SU-DHL-6 (cell line): ENCODE results near the gene ANKRD63.

ENCODE experiments used
- H2AFZ ChIP-seq: fragments of 200-600 bp; sonication (generic); 2 replicates; pipeline ENCODE4 v1.6.1; 2014; ENCODE audit warnings: low read depth, mild to moderate bottlenecking, moderate library complexity, mixed read lengths, antibody characterized with exemption, low read length; ENCODE audit not compliant: severe bottlenecking
- H3F3A ChIP-seq: fragments of 200-600 bp; shearing (Covaris generic); 2 replicates; pipeline ENCODE4 v1.6.0; 2016; ENCODE audit warnings: antibody characterized with exemption, mild to moderate bottlenecking; ENCODE audit not compliant: insufficient read depth
- H3K27ac ChIP-seq: fragments of 200-600 bp; sonication (generic); 2 replicates; pipeline ENCODE4 v1.5.1; 2016; ENCODE audit warnings: low read depth, mild to moderate bottlenecking, low read length, moderate library complexity, mixed read lengths
- H3K27me3 ChIP-seq: fragments of 200-600 bp; sonication (generic), shearing (Covaris generic); 2 replicates; pipeline ENCODE4 v1.6.0; 2014; ENCODE audit warnings: mild to moderate bottlenecking, low read length
- H3K36me3 ChIP-seq: fragments of 200-600 bp; sonication (generic); 2 replicates; pipeline ENCODE4 v1.6.1; 2014; ENCODE audit warnings: mild to moderate bottlenecking, low read length, mixed read lengths
- H3K4me2 ChIP-seq: fragments of 300-600, 200-600 bp; shearing (Covaris generic), sonication (generic); 2 replicates; pipeline ENCODE4 v1.6.0; 2014; ENCODE audit warnings: low read length, low read depth, mild to moderate bottlenecking; ENCODE audit not compliant: poor library complexity, severe bottlenecking
- H3K4me3 ChIP-seq: fragments of 200-600 bp; sonication (generic); 2 replicates; pipeline ENCODE4 v1.5.1; 2014; ENCODE audit warnings: antibody characterized with exemption, low read length, mild to moderate bottlenecking, mixed read lengths; ENCODE audit not compliant: insufficient read depth, poor library complexity, severe bottlenecking
- H3K79me2 ChIP-seq: fragments of 200-600 bp; sonication (generic); 2 replicates; pipeline ENCODE4 v1.6.1; 2014; ENCODE audit warnings: mild to moderate bottlenecking, low read length, moderate library complexity; ENCODE audit not compliant: insufficient read depth
- H3K9ac ChIP-seq: fragments of 200-600 bp; sonication (generic); 2 replicates; pipeline ENCODE4 v1.7.0; 2014; ENCODE audit warnings: mild to moderate bottlenecking, low read length
- H3K9me2 ChIP-seq: fragments of 200-600 bp; sonication (generic); replicated peaks from 2 replicates; pipeline ENCODE4 v1.6.1; 2014; ENCODE audit warnings: low read length; ENCODE audit not compliant: insufficient read depth
- H3K9me3 ChIP-seq: fragments of 200-600 bp; sonication (generic); 2 replicates; pipeline ENCODE4 v1.6.1; 2014; ENCODE audit warnings: low read length, mixed read lengths; ENCODE audit not compliant: insufficient read depth
- H4K20me1 ChIP-seq: fragments of 200-600 bp; sonication (generic); 2 replicates; pipeline ENCODE4 v1.6.1; 2014; ENCODE audit warnings: low read depth, mild to moderate bottlenecking, antibody characterized with exemption, low read length, moderate library complexity, mixed read lengths
- CTCF ChIP-seq: fragments of 200-600 bp; sonication (generic); IDR thresholded peaks from one replicate; pipeline ENCODE4 v1.5.1; 2017; ENCODE audit warnings: antibody characterized with exemption, mild to moderate bottlenecking, low read length, moderate library complexity; ENCODE audit not compliant: insufficient read depth, poor library complexity, severe bottlenecking
- EZH2phosphoT487 ChIP-seq: fragments of 200-600 bp; sonication (generic), shearing (Covaris generic); conservative IDR thresholded peaks from 2 replicates; pipeline ENCODE4 v1.6.1; 2018; ENCODE audit warnings: mild to moderate bottlenecking, antibody characterized with exemption, low read length, moderate library complexity, mixed read lengths

The ANKRD63 gene

GRCh38 chr15:40264321-40265153, 18.3 kb downstream of the ANKRD63 start:
- Histone ChIP-seq H2AFZ (no peak overlapping the region), H3K79me2 (no peaks in the 10 kb centered on the region), H4K20me1 (no peaks in the 10 kb centered on the region), H3F3A (no peaks in the 10 kb centered on the region), H3K4me2 (no peak overlapping the region), H3K36me3 (no peaks in the 10 kb centered on the region), H3K9me3 (no peaks in the 10 kb centered on the region), H3K27ac (no peak overlapping the region), H3K27me3 (no peaks in the 10 kb centered on the region), H3K9ac (no peak overlapping the region), H3K4me3 (no peak overlapping the region), H3K9me2 (no peaks in the 10 kb centered on the region)
- no peak for TF ChIP-seq EZH2phosphoT487

- Histone ChIP-seq H2AFZ (no peak overlapping the region), H3K27ac (no peak overlapping the region)
These were observed 19.7 kb downstream of the ANKRD63 start for GRCh38 chr15:40263024-40263754.

GRCh38 chr15:40259021-40259420, 23.8 kb downstream of the ANKRD63 start:
- H2AFZ ChIP-seq, result no peak overlapping the region
- H3K4me2 ChIP-seq, result no peak overlapping the region
- no peaks in the 10 kb centered on the region for H3K9me2 ChIP-seq
- H3K4me3 ChIP-seq, result no peak overlapping the region
- no peaks in the 10 kb centered on the region for H3K9me3 ChIP-seq
- no peaks in the 10 kb centered on the region for H3K36me3 ChIP-seq
- H3K27me3 ChIP-seq, result no peaks in the 10 kb centered on the region
- H3K27ac ChIP-seq, result no peak overlapping the region
- no peak overlapping the region for H3K9ac ChIP-seq
- no peaks in the 10 kb centered on the region for H3K79me2 ChIP-seq
- no peaks in the 10 kb centered on the region for H4K20me1 ChIP-seq
- no peaks in the 10 kb centered on the region for H3F3A ChIP-seq
- no peak for TF ChIP-seq EZH2phosphoT487
- no peak for TF ChIP-seq CTCF

More at GRCh38 chr15:40263024-40263754, 19.7 kb downstream of the ANKRD63 start:
- Histone ChIP-seq H3K4me3 (no peak overlapping the region), H3K9me2 (no peaks in the 10 kb centered on the region), H3K36me3 (no peaks in the 10 kb centered on the region), H3K79me2 (no peaks in the 10 kb centered on the region), H3K27me3 (no peaks in the 10 kb centered on the region), H3F3A (no peaks in the 10 kb centered on the region), H4K20me1 (no peaks in the 10 kb centered on the region), H3K4me2 (no peak overlapping the region), H3K9me3 (no peaks in the 10 kb centered on the region), H3K9ac (no peak overlapping the region)
- TF ChIP-seq CTCF, result no peak
- no peak for TF ChIP-seq EZH2phosphoT487

- H3K9me2 ChIP-seq, result no peaks in the 10 kb centered on the region
- H3K79me2 ChIP-seq, result no peaks in the 10 kb centered on the region
- H3K27me3 ChIP-seq, result no peaks in the 10 kb centered on the region
- H2AFZ ChIP-seq, result no peak overlapping the region
- H3K4me2 ChIP-seq, result no peak overlapping the region
- no peaks in the 10 kb centered on the region for H3K9me3 ChIP-seq
- H3K9ac ChIP-seq, result no peak overlapping the region
- no peak overlapping the region for H3K27ac ChIP-seq
- H3F3A ChIP-seq, result no peaks in the 10 kb centered on the region
- H3K36me3 ChIP-seq, result no peaks in the 10 kb centered on the region
- TF ChIP-seq EZH2phosphoT487, result no peak
- no peak for TF ChIP-seq CTCF
- H3K4me3 ChIP-seq, result no peak overlapping the region
- H4K20me1 ChIP-seq, result no peaks in the 10 kb centered on the region
These were observed 24.3 kb downstream of the ANKRD63 start for GRCh38 chr15:40258544-40258943.
